Stimulated activated CD8-positive, alpha-beta memory T cell treated with anti-CD3 and anti-CD28 coated beads, Interleukin-7, amount 100 ng/mL, for 1 hour (primary cell): ENCODE measurements around the gene SUSD6.
"Not testable (repeated sequence)": the region's sequence is repeated elsewhere in the genome, so short reads cannot be mapped to it uniquely, and the experiment has no call there.

Source experiments
- DNase-seq, 2 donors: peaks; one replicate each; pipeline ENCODE4 v3.0.0-alpha.2; 2020; ENCODE audit warnings: low read depth in 2 of 2

Gene SUSD6

GRCh38 chr14:69694730-69695281, 83.4 kb downstream of the SUSD6 start:
- DNase-seq, result no peak

DNA sequence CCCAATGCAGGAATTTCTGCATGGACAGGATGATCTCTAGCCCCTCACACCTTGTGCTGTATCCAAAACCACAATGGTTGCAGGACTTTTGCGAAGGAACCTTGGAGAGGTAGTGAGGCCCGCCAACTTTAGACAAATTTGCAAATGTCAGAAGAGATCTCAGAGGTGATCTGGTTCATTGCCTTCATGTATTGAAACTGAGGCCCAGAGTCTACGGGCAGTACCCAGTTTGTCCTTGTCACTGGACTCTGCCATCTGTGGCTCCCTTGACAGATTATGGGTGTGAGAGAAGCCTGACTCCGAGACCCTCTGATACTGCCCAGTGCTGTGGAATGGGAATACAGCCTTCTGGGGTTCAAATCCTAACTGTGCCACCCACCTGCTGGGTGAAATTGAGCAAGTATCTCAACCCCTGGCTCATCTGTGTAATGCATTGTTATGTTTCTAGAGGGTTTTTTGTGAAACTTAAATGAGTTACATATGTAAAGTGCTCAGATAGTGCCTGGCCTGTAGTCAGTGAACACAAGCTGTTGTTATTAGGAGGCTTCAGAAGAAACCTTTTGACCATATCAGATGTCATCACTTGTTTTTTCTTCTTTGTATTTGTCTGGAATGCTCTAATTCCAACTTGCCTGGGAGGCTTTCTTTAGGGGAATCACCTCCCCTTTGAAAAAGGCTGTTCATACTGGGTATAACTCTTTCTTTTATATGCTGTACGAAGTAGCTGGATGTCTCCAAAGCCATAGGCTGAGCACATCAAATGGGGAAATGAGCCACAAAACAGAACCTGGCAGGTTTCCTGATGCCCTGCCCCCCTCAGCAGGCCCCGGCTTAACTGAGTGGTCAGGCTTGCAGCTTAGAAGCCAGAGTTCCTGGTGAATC, 84.2 kb downstream of the SUSD6 start:
- DNase-seq, result no peak

- DNase-seq, result no peak
Measured at GRCh38 chr14:69696204-69696527, 84.8 kb downstream of the SUSD6 start.

DNA sequence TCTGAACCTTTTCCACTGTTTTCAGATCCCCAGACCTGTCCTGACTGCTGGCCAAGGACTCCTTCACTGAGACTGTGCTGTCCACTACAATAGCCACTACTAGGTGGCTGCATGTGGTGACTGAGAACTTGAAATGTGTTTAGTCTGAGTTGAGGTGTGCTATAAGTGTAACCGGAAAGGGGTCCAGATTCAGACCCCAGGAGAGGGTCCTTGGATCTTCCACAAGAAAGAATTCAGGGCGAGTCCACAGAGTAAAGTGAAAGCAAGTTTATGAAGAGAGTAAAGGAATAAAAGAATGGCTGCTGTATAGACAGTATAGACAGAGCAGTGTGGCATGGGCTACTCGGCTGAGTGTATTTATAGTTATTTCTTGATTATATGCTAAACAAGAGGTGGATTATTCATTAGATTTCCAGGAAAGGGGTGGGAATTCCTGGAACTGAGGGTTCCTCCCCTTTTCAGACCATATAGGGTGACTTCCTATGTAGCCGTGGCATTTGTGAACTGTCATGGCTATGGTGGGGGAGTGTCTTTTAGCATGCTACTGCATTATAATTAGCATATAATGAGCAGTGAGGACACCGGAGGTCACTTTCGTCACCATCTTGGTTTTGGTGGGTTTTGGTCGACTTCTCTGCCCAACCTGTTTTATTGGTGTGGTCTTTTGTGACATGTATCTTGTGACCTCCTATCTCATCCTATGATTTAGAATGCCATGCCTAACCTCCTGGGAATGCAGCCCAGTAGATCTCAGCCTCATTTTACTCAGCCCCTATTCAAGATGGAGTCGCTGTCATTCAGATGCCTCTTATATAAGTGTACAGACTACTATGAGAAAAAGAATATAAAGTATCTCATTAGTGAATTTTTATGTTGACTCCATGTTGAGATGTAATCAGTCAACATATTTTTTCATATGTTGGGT, 85.5 kb downstream of the SUSD6 start:
- no peak for DNase-seq

- no peak for DNase-seq
Measured at GRCh38 chr14:69698572-69698971, 87.2 kb downstream of the SUSD6 start.

GRCh38 chr14:69699243-69699642, 87.8 kb downstream of the SUSD6 start:
- DNase-seq, result not testable (repeated sequence)

DNA sequence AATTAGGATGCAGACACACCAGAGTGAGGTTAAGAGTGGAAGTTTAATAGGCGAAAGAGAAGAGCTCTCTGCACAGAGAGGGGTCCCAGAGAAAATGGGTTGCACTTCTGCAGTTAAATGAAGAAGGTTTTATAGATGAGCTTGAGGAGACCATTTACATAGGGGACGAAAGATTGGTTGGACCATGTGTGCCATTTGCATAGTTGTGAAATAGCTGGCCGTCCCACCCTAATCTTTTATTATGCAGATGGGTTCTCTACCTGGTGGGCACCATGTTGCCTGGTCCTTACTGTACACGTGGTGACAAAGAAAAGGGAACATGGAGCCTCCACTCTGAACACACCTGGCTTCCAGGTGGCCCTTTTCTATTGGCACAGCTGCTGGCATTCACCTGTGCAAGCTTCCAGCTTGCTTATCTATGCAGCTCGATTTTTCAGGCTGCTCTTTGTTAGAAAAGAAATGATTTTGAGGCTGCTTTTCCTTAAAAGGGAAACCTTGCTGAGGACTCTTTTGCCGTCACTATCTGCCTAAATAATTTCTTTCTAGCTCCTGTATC, 88.4 kb downstream of the SUSD6 start:
- DNase-seq, result no peak

DNA sequence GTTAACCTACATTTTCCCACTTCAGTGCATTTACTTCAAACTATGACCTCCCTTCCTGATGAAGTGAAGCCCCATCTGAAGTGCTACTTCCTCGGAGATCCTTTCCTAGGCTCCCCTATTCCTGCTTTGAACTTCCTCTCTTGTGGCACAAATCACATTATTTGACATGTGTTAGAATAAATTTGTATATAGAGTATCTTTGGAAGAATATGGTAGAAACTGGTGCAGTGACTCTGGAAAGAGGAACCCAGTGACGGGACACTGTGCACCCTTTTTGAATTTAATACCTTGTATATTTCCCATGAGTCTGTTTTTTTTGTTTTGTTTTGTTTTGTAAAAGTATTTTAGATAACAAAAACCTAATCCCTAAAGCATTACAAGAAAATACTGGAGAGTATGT, 89.2 kb downstream of the SUSD6 start:
- DNase-seq, result no peak

- DNase-seq, result no peak
Measured at GRCh38 chr14:69701291-69701690, 89.9 kb downstream of the SUSD6 start.

DNA sequence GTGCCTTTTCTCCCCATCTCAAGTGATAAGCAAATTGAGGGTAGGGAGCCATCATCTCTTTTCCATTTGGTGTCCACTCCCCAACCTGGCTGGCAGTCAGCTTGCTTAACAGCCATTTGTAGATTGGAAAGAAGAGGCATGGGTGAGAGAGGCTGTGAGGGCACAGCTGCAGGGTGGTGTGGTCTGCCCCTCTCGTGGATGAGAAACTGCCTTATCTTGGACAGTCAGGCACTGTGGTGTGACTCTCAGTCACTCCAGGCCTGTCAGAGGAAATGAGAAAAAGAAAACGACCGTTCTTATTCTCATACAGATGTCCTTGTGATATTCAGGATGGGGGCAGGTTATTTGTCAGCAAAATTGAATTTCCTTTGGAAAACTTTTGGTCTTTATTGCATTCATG, 90.5 kb downstream of the SUSD6 start:
- DNase-seq, result no peak

DNA sequence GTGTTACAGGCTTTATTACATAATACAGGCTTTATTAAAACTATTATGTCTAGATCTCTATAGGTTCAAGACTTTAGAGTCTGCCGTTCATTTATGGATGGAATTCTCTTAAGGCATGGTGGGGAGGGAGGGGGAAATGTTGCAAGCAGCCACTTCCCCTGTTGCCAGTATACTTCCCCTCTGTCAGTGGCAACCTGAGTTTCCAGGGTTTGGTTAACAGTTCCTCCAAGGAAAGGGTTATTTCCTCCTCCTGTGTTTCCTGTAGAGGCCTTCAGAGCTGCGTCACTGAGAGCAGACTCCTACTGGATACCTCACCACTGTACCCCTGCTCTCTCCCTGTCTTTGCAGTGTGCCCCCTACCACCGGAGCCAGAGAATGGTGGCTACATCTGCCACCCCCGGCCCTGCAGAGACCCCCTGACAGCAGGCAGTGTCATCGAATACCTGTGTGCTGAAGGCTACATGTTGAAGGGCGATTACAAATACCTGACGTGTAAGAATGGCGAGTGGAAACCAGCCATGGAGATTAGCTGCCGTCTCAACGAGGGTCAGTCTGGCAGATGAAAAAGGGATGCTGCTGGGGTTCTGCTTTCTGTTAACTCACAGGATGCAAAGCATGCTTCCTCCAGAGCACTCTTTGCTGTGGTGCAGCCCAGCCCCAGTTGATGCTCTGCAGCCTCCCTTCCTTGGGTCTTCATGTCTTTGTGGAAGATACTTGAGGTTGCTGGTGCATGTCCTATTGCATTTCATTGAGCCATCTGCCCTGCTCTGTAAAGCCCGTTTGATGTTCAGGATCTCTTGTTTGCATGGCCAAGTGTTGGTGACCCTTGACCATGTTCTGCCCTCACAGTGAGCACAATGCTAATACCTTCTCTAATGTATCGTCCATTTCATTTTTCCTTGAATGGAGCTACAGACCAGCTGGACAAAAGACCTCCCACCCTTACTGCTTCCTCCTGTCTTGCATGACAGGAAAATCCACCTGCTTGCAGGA, 91.9 kb downstream of the SUSD6 start:
- DNase-seq, result no peak

DNA sequence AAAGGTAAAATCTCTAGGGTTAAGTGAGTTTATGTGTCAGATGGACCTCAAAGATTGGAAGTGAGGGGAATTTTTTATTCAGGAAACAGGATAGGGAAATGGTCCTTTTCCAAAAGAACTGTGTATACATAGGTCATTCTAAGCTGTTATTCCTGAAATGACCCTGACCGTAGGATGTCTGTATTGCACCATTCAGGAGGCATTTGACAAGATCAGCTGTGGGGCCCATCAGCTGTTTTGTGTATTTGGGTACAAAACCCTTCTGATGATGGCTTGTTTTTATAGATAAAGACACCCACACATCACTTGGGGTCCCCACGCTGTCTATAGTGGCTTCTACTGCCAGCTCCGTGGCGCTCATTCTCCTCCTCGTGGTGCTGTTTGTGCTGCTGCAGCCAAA, 92.9 kb downstream of the SUSD6 start:
- DNase-seq, result no peak

- no peak for DNase-seq
Measured at GRCh38 chr14:69705706-69706105, 94.3 kb downstream of the SUSD6 start.

DNA sequence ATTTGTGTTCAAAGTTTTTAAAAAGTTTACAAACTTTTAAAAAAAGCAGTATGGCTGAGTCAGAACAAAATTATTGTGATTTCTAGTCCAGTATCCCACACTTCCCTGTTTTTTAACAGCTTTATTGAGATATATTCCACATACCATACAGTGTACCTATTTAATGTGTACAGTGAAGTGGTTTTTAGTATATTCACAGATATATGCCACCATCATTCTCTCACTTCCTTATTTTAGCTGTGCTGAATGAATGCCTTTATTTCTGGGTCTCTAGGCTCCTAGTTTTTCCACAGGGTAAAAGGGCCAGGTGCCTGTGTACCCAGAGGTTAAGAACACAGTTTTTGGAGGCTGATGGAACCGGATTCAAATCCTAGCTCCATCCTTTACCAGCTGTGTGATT, 96.7 kb downstream of the SUSD6 start:
- DNase-seq, result no peak

- DNase-seq, result no peak
Measured at GRCh38 chr14:69708586-69709560, 97.5 kb downstream of the SUSD6 start.

DNA sequence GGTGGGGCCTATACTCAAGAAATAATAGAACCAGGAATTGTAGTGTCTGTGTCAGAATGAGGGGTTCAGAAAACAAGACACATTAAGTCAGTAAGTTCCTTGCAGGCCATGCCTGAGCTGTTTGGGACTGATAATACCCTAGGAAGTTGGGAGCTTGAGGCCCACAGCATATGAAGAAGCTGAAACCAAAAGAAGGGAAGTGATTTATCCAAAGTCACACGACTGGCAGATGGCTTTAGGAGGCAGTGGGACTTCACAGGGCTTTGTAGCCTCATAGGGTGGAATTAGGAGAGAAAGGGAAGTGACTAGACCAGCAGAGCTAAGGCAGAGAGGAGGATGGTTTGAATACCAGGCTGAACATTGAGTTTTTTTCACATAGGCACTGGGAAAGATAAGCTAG, 99.0 kb downstream of the SUSD6 start:
- no peak for DNase-seq

- DNase-seq, result no peak
Measured at GRCh38 chr14:69711065-69711464, 99.7 kb downstream of the SUSD6 start.

- DNase-seq, result no peak
Measured at GRCh38 chr14:69711477-69711876, 100.1 kb downstream of the SUSD6 start.

DNA sequence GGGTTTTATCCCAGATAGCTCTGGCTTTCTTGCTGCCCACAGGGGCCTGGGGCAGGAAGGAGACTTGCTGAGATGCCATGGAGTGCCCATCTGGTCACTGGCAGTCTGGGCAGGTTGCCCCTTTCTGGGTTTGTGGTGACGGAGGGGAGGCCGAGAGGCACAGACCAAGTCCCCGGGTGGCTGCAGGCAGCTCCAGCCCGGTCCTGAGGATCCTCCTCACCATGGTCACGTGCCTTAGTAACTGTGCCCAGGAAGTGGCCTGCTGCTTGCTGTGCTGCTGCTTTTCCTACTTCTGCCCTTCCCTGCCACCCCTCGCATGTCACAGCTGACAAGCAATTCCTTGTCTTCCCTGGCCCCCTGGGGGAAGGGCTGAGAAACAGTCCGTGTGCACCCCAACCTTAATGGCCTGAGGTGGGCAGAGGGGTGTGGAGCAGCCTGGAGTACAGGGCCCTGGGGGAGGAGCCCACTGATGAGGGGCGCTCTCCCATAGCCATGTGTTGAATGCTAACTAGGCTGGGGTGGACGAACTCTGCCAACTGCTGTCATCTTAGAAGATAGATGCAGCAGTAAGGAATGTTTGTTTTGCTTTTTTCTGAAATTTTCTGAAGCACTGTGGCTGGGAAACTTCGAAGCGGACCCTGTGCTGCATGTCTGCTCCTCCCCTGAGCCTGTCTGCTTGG, 100.6 kb downstream of the SUSD6 start:
- no peak for DNase-seq
